HEK293T (cell line): ENCODE data around the gene VAV3.

Experiments
- BHLHE40 ChIP-seq: fragments of 450-650 bp; IDR thresholded peaks from 2 replicates; pipeline ENCODE4 v1.6.1; 2016; ENCODE audit warnings: mild to moderate bottlenecking, moderate library complexity, borderline replicate concordance
- CTBP1 ChIP-seq: fragments of 450-650 bp; IDR thresholded peaks from 2 replicates; pipeline ENCODE4 v1.6.1; 2016; ENCODE audit warnings: borderline replicate concordance
- FOXM1 ChIP-seq: fragments of 450-650 bp; IDR thresholded peaks from 2 replicates; pipeline ENCODE4 v1.6.1; 2017; ENCODE audit warnings: mild to moderate bottlenecking, borderline replicate concordance
- PKNOX1 ChIP-seq: fragments of 450-650 bp; IDR thresholded peaks from 2 replicates; pipeline ENCODE4 v1.6.1; 2016
- SP1 ChIP-seq: fragments of 450-650 bp; IDR thresholded peaks from 2 replicates; pipeline ENCODE4 v1.6.1; 2017
- SUZ12 ChIP-seq: fragments of 450-650 bp; IDR thresholded peaks from 2 replicates; pipeline ENCODE4 v1.6.1; 2016; ENCODE audit warnings: mild to moderate bottlenecking
- TARDBP ChIP-seq: fragments of 450-650 bp; IDR thresholded peaks from 2 replicates; pipeline ENCODE4 v1.6.1; 2016
- ZNF384 ChIP-seq: fragments of 450-650 bp; IDR thresholded peaks from 2 replicates; pipeline ENCODE4 v1.6.1; 2016

GRCh38 chr1:107787299-107787698 is 177.7 kb downstream of the VAV3 start:
- TF ChIP-seq FOXM1 (no peak), SUZ12 (no peak), CTBP1 (no peak), TARDBP (no peak), PKNOX1 (no peak), BHLHE40 (no peak), SP1 (no peak), ZNF384 (no peak)
